T-helper 1 cell (primary cell): ENCODE results near the gene TTLL10.

Experiments used
- DNase-seq, 5 donors: peaks; one replicate each; pipeline ENCODE4 v3.0.0-alpha.2; 2012 to 2020

TTLL10 gene

DNA sequence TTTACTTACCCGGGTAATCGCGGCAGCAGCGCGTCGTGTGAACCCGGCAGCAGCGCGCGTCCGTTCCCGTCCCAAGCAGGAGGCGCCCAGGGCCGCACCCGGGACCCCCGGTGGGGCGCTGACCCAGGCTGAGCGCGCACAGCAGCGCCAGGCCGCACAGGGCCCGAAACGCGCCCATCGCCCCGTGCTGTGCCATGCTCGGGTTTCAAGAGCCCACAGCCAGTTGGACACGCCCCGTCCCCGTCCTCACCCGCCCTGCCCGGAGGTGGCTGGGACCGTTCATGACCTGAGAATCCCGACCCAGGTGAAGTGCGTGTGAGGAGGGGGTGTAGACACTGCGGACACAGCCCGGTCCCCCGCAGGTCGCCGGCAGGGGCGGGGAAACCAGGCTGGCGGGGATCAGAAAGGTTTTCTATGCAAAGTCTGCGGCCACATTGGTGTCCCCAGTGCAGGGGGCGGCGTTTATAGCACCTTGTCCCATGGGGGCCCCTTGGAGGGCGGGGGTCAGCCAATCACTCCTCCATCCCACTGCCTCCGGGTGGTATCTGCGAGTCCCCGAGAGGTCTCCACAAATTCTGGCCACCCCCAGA is 32.8 kb downstream of the TTLL10 start, which contains the start of gene TNFRSF18:
TSS of gene TNFRSF18 (minus strand) at position 217 of the 590 bp plus-strand sequence. CDS start at position 196, 21 bp downstream.
- DNase-seq, result peak in 3 of 5 donors; percentile 15 to 59 (median 34)

- no peak for DNase-seq
These were observed 33.4 kb downstream of the TTLL10 start for GRCh38 chr1:1206966-1207531.

DNA sequence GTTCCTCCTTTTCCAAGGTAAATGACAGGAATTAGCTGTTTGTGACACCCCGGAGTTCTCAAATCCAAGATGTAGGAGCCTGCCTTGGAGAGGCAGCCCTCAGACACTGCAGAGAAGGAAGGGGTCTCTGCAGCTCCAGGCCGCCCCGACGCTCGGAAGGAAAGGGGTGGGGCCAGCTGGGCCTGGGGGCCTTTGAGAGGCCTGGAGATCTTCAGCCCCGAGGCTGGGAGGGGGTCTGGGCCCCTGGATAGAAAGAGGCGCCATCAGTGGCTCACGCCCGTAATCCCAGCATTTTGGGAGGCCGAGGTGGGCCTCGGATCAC is 33.9 kb downstream of the TTLL10 start:
- DNase-seq, result no peak

GRCh38 chr1:1208713-1209433 is 35.2 kb downstream of the TTLL10 start:
- DNase-seq, result peak in 4 of 5 donors; percentile 16 to 50 (median 40)

DNA sequence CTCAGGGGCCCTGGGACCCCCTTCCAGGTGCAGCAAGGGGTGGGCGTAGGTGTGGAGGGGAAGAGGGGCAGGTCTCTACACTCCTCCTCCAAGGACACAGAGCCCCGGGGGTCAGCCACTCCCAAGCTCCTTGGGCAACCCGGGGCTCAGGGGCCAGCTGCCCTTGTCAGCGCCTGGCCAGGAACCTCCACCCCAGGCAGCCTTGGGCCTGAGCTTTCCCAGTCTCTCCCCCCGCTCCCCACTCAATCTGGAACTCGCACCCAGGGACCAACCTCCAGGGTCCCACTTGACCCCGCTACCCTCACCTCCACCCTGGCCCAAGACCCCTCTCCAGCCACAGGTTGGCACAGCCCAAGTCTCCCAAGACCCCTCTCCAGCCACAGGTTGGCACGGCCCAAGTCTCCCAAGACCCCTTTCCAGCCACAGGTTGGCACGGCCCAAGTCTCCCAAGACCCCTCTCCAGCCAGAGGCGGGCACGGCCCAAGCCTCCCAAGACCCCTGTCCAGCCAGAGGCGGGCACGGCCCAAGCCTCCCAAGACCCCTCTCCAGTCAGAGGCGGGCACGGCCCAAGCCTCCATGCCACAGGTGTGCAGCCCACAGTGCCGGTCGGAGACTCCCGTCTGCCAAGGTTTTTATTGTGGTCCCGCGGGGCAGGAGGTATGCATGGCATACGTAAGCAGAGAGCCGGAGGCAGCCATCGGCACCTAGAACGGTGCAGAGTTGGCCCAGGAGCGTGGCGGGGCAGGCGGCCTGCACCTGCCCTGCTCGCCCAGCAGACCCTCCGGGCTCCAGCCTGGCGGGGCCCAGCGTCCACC is 37.3 kb downstream of the TTLL10 start:
- DNase-seq, result peak in 2 of 5 donors; percentile 0 to 10

DNA sequence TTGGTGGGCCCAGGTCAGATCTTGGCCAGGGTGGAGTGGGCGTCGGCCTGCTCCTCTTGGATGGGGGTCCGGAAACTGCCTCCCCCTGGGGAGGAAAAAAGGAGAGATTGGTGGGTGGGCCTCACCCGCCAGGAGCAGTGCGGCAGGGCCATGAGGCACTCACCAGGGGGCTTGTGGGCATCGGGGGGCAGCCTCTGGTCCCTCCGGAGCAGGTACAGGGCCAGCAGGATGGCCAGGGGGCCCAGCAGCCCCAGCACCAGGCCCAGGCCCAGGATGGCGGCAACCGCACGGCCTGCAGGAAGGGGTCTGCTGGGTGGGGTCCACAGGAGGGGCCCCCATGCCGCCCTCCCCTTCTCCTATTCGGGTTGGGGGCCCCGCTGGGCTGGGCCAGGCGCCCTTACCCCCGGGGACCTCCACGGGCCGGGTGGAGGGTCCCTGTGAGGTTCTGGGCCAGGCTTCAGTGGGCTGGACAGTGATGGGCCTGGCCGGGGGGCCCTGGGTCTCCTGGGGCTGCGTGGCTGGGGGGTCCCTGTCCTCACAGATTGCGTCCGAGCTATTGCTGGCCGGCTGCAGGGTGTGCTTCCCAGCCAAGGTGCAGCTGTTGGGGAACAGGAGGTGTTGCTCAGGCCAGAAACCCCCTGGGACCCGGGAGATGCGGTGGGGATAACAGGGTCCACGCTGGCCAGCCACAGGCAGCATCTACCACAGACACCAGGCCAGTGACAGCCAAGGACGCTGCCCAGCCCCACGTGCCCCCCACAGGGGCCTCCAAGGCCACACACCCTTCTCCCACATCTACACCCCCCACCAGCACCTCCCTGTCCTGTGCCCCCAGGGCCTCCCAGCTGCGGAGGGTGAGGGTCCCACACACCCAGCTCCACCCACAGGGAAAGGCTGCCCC is 38.1 kb downstream of the TTLL10 start:
- DNase-seq, result peak in 2 of 5 donors; percentile 6 to 13

DNA sequence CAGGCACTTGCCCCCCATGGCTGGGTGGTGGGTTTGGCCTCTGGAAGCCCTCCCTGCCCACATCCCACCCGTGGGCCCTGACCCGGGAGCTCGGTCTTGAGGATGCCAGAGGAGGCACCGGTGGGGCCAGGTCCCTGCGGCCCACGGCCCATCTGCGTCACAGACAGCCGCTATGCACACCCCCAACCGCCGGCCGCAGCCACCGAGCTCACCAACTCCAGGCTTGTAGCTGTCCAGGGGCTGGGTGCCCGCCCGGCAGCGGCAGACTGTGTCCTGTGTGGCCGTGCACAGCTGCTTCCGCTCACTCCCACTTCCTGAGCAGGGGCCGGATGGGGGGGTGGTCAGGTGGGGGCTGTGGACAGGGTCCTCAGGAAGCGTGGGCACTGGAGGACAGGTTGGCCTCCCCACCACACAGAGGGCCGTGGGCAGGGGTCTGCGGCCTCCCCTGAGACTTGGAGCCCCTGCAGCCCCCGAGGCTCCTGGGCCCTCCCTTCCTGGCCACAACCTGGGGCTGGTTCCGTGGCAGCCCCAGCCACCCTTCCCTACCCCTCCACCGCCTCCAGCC is 39.2 kb downstream of the TTLL10 start:
- DNase-seq, result peak in 4 of 5 donors; percentile 23 to 74 (median 48)

DNA sequence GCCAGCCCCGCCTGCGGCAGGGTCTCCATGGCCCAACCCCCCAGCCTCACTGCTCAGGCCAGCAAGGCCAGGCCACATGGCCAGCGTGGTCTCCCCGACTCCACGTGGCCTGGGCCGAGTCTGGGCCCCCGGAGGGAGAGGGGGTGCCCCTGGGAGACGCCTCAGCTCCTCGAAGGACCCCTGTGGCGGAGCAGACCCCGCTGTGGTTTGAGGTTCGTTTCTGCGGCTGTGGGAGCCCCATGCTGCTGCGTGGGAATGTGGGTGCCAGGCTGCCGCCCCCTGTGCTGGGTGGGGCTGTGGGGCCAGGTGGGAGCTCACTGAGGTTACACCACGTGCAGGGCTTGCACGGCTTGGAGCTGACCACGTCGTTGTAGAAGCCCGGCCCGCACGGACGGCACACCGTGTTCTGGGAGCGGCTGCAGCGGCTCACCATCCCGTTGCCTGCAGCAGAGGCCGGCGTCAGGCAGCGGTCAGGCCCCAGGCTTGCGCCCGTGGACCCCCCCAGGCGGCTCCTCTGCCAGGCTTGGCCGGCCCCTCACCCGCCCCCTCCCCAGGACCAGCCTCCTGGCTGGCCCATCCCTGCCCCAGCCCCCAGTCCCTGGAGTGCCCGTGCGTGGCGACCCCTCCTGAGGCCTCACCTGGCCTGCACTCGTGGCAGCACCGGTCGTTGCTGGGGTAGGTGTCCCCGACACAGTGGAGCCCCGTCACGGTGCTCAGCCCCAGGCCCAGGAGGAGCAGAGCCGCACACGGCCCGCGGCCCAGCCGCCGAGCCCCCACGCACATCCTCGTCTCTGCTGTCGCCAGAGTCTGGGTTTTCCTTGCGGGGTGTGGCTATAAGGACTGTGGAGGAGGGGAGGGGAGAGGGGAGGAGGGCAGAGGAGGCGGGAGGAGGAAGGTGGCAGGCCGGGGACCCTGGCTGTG is 39.9 kb downstream of the TTLL10 start, which contains the start of gene TNFRSF4:
TSS of gene TNFRSF4 (minus strand) at position 809 of the 921 bp plus-strand sequence. CDS start at position 783, 26 bp downstream.
- peak in 4 of 5 donors; percentile 9 to 58 (median 30) for DNase-seq

DNA sequence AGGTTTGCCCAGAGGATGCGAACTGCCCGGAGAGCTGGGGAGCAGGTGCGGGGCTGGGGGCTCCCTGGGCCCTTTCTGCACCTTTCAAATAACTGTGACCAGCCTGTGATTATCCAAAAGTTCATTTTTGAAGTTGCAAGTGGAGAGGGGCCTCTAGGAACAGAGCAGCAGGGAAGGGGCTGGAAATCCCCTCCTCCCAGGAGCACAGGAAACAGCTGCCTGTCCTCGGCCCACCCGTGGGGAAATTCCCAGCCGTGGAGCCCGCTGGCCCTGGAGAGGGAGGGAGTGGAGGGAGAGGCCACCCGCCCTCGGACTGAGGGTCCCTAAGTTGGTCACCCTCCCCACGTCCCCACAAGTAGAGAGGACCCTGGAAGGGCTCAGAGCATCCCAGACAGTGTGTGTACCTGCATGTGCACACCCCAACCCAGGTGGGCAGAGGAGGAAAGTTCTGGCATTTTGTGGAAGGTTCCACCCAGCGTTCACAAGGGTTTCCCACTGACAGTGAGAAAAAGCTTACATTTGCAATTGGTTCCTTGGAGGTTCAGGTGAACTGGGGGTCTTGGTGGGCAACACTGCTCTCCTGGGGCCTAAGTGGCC is 41.5 kb downstream of the TTLL10 start:
- DNase-seq, result peak in 1 of 5 donors; percentile 31

DNA sequence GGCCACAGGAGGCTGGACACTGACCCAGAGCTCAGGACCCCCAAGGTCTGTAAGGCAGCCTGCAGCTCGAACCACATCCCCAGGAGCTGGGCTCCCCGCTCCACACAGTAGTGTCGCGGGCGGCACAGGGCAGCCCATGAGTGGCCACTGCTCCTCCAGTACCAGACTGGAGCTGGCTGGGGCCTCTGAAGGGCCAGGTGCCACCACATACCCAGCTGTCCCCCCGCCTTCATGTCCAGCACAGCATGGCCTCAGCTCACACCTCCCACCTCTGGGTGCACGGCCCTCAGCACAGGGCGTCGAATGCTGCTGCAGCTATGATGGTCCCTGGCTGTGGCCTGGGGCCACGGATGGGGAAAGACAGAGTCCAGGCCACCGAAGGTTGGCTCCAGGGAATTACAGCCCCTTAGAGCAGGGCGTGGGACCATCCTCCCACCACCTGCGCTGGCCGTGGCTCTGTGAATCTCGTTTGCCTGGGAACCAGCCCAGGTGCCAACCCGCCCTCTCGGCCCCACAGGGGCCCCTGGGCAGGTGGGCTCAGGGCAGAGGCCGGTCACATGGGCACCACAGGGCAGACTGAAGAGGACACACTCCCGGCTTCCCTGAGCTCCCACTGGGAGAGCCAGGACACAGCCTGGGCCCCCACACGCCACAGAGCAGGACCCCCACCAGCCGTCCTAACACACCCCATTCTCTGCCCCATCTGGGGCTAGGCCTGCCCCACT is 42.4 kb downstream of the TTLL10 start:
- DNase-seq, result no peak

GRCh38 chr1:1216770-1217620 is 43.3 kb downstream of the TTLL10 start:
- DNase-seq, result peak; percentile 38 to 86 (median 65)

- DNase-seq, result peak in 1 of 5 donors; percentile 34
These were observed 44.2 kb downstream of the TTLL10 start for GRCh38 chr1:1217621-1218523.

GRCh38 chr1:1218524-1219200 is 45.0 kb downstream of the TTLL10 start:
- DNase-seq, result no peak

GRCh38 chr1:1219341-1219740 is 45.7 kb downstream of the TTLL10 start:
- peak in 4 of 5 donors; percentile 48 to 85 (median 54) for DNase-seq

DNA sequence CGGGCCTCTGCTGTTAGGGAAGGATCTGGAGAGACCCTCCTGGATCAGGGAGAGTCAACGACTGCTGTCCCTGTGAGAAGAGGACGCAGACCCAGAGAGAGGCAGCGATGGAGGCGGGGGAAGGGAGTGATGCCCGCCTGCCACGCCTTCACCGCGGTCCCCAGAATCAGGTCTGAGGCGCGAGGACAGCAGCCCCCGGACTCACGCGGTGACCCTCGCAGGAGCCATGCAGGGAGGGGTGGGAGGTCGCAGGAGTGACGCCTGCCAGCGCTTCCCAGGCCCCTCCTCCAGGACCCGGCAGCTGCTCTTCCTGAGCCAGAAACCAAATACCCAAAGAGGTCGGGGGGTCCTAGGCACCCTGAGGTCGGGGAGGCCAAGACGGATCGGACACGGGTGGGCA is 46.5 kb downstream of the TTLL10 start:
- DNase-seq, result no peak

GRCh38 chr1:1221887-1222574 is 48.4 kb downstream of the TTLL10 start:
- no peak for DNase-seq
